PC-9 (cell line): ENCODE data around the gene BPI. TPM values are rescaled to one million over a fixed set of nuclear protein-coding genes. Genes with fewer than 3 reads are reported as not detected.

Experiments
- BruUV-seq: library from RNA; stranded (reverse); fragments of 400-500 nt; replicated peaks from 2 replicates; lab custom pipeline; 2021; lab: Mats Ljungman, UMichigan
- CTCF ChIA-PET: fragments of 300-600 bp; sonication (Branson Sonifier 250); formaldehyde crosslinking; loops from one replicate; lab custom pipeline; 2022; ENCODE audit warnings: antibody characterized with exemption; lab: Charles Lee
- POLR2A ChIA-PET: fragments of 300-600 bp; sonication (Branson Sonifier 250); formaldehyde crosslinking; loops from one replicate; lab custom pipeline; 2022; ENCODE audit warnings: antibody characterized with exemption; ENCODE audit not compliant: unreplicated experiment; lab: Charles Lee
- DNase-seq, 2 experiments: peaks; one replicate each; pipeline versions ENCODE4 v3.0.0 to v3.0.0-alpha.2; 2015 to 2022; ENCODE audit warnings: mixed read lengths in 1 of 2
- H2AFZ ChIP-seq: fragments of 200-600 bp; sonication (generic); 2 replicates; pipeline ENCODE4 v1.8.1; 2017; ENCODE audit warnings: antibody characterized with exemption
- H3F3A ChIP-seq: fragments of 200-600 bp; sonication (generic); 2 replicates; pipeline ENCODE4 v1.8.1; 2017; ENCODE audit warnings: antibody characterized with exemption, mild to moderate bottlenecking, low read depth; ENCODE audit not compliant: insufficient read depth
- H3K27ac ChIP-seq: fragments of 200-600 bp; sonication (generic); 2 replicates; pipeline ENCODE4 v1.6.1; 2016; ENCODE audit warnings: mixed run types
- H3K27me3 ChIP-seq: fragments of 200-600 bp; sonication (generic); 2 replicates; pipeline ENCODE4 v1.6.1; 2016; ENCODE audit warnings: low read depth, mixed run types; ENCODE audit not compliant: insufficient read depth
- H3K36me3 ChIP-seq: fragments of 200-600 bp; sonication (generic); 2 replicates; pipeline ENCODE4 v1.6.1; 2016; ENCODE audit warnings: low read depth, mixed run types
- H3K4me1 ChIP-seq: fragments of 200-600 bp; sonication (generic); replicated peaks from 2 replicates; pipeline ENCODE4 v1.6.1; 2016; ENCODE audit warnings: mixed run types; ENCODE audit not compliant: insufficient read depth
- H3K4me2 ChIP-seq: fragments of 200-600 bp; sonication (generic); 2 replicates; pipeline ENCODE4 v1.6.1; 2017; ENCODE audit warnings: mixed run types
- H3K4me3 ChIP-seq: fragments of 200-600 bp; sonication (generic); 2 replicates; pipeline ENCODE4 v1.6.1; 2016; ENCODE audit warnings: mixed run types
- H3K79me2 ChIP-seq: fragments of 200-600 bp; sonication (generic); 2 replicates; pipeline ENCODE4 v1.6.1; 2017; ENCODE audit warnings: low read depth, mixed run types
- H3K9me2 ChIP-seq: fragments of 200-600 bp; sonication (generic); 2 replicates; pipeline ENCODE4 v1.8.1; 2017; ENCODE audit warnings: mild to moderate bottlenecking; ENCODE audit not compliant: insufficient read depth
- H3K9me3 ChIP-seq: fragments of 200-600 bp; sonication (generic); 2 replicates; pipeline ENCODE4 v1.8.1; 2016; ENCODE audit warnings: low read depth; ENCODE audit not compliant: insufficient read depth
- H4K20me1 ChIP-seq: fragments of 200-600 bp; sonication (generic); 2 replicates; pipeline ENCODE4 v1.8.1; 2017; ENCODE audit not compliant: insufficient read depth
- CTCF ChIP-seq: fragments of 200-600 bp; sonication (generic); conservative IDR thresholded peaks from 2 replicates; pipeline ENCODE4 v1.6.1; 2017; ENCODE audit warnings: mixed run types, antibody characterized with exemption, mild to moderate bottlenecking, moderate library complexity
- EZH2 ChIP-seq: fragments of 200-600 bp; sonication (generic); IDR thresholded peaks from 2 replicates; pipeline ENCODE4 v1.8.0; 2017; ENCODE audit warnings: antibody characterized with exemption, low read depth
- intact Hi-C: fragments of 100-400 bp; cut with micrococcal nuclease; formaldehyde crosslinking; loops from one replicate; pipeline ENCODE4 v1.10.0; 2022; ENCODE audit not compliant: unreplicated experiment
- total RNA-seq: library from RNA; stranded (reverse); gene quantifications from 2 replicates; pipeline ENCODE4 v1.2.3, GENCODE V29; 2021

BPI gene
- total RNA-seq, 1 experiment from 2014 or later: not detected

DNA sequence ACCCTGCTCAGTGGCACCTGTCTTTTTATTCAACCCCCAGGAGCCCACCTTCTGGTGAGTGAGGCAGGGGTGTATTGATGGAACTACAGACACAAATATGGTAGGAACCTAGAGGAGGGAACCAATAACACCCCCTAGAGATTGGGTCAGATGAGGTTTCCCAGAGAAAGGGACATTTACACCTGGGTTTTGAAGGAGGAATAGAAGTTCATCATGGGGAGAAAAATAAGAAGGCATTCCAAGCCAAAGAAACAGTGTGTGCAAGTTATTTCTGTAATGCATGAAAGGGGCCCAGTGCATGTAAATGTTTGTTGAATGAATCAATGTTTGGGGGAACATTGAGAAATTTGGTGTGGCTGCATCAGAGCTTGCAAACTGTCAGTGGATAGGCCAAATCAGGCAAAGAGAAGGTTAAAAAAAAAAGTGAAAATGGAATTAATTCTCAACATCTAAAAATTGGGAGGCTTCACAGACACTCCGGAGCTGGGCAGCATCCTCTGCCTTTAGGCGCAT is 32.3 kb upstream of the BPI start:
- H3K4me3 ChIP-seq: no peak overlapping the region
- intact Hi-C loops: no loop called here
- 0 out of 2 replicates have a peak, but pooled peaks cover 7% of the 10 kb centered on the region for H3K9me3 ChIP-seq
- H2AFZ ChIP-seq: no peak overlapping the region
- no peak overlapping the region for H3K27ac ChIP-seq
- ChIA-PET CTCF (no interaction called here), POLR2A (interaction anchor here (0.6 kb wide), 1 partner anchor 655 kb away, joined by 4 read pairs; no protein-coding TSS in a partner anchor)
- TF ChIP-seq CTCF (no peak), EZH2 (no peak)
- no peaks in the 10 kb centered on the region for H4K20me1 ChIP-seq
- H3F3A ChIP-seq: peaks cover 10% of the 10 kb centered on the region; the same call in 1 of the 2 replicates
- no TSS peak for BruUV-seq
- H3K9me2 ChIP-seq: no peaks in the 10 kb centered on the region
- peaks cover 30% of the 10 kb centered on the region for H3K4me1 ChIP-seq
- H3K36me3 ChIP-seq: no peaks in the 10 kb centered on the region
- H3K4me2 ChIP-seq: peak overlapping the region; percentile 34
- no peaks in the 10 kb centered on the region for H3K27me3 ChIP-seq
- no peak for DNase-seq
- no peaks in the 10 kb centered on the region for H3K79me2 ChIP-seq

- Histone ChIP-seq H3K36me3 (no peaks in the 10 kb centered on the region), H3K9me3 (0 out of 2 replicates have a peak, but pooled peaks cover 7% of the 10 kb centered on the region), H3K4me3 (no peak overlapping the region), H3K4me2 (no peak overlapping the region), H3K4me1 (peaks cover 30% of the 10 kb centered on the region), H3K27me3 (no peaks in the 10 kb centered on the region), H4K20me1 (no peaks in the 10 kb centered on the region), H3F3A (peaks cover 10% of the 10 kb centered on the region; the same call in 1 of the 2 replicates), H3K79me2 (no peaks in the 10 kb centered on the region), H2AFZ (no peak overlapping the region), H3K9me2 (no peaks in the 10 kb centered on the region), H3K27ac (no peak overlapping the region)
- CTCF ChIA-PET: interaction anchor here (0.6 kb wide), 1 partner anchor 901 kb away, joined by 3 read pairs; no protein-coding TSS in a partner anchor
- peak in 1 of 2 experiments; percentile 12 for DNase-seq
- TF ChIP-seq EZH2 (no peak), CTCF (no peak)
- BruUV-seq: no TSS peak
- POLR2A ChIA-PET: interaction anchor here (0.6 kb wide), 1 partner anchor 654 kb away, joined by 4 read pairs; no protein-coding TSS in a partner anchor
- intact Hi-C loops: no loop called here
Observed at GRCh38 chr20:38272398-38272797, 31.6 kb upstream of the BPI start.

GRCh38 chr20:38272961-38273360 is 31.0 kb upstream of the BPI start:
- H3K4me3 ChIP-seq: no peak overlapping the region
- POLR2A ChIA-PET: no interaction called here
- TF ChIP-seq CTCF (no peak), EZH2 (no peak)
- DNase-seq: no peak
- H3K27me3 ChIP-seq: no peaks in the 10 kb centered on the region
- no peaks in the 10 kb centered on the region for H3K9me2 ChIP-seq
- no peak overlapping the region for H2AFZ ChIP-seq
- peaks cover 10% of the 10 kb centered on the region; the same call in 1 of the 2 replicates for H3F3A ChIP-seq
- no peak overlapping the region for H3K4me2 ChIP-seq
- H3K4me1 ChIP-seq: peaks cover 30% of the 10 kb centered on the region
- H4K20me1 ChIP-seq: no peaks in the 10 kb centered on the region
- no peaks in the 10 kb centered on the region for H3K36me3 ChIP-seq
- no peaks in the 10 kb centered on the region for H3K79me2 ChIP-seq
- H3K9me3 ChIP-seq: 0 out of 2 replicates have a peak, but pooled peaks cover 7% of the 10 kb centered on the region
- intact Hi-C loops: no loop called here
- CTCF ChIA-PET: no interaction called here
- no peak overlapping the region for H3K27ac ChIP-seq
- no TSS peak for BruUV-seq
